RCC 7860 (cell line): ENCODE data around the gene DDX43.
"Not testable (repeated sequence)": the region's sequence is repeated elsewhere in the genome, so short reads cannot be mapped to it uniquely, and the experiment has no call there.

ENCODE experiments used
- DNase-seq: peaks from one replicate; pipeline ENCODE4 v3.0.0-alpha.2; 2015; ENCODE audit warnings: low spot score
- FAIRE-seq: peaks from 2 replicates; lab custom pipeline; 2012; peaks lifted over from hg19 to GRCh38; lab: Jason Lieb, UNC

DDX43 gene

GRCh38 chr6:73394577-73395354 is at the start of gene DDX43:
DDX43 (plus strand) TSS chr6:73394828; CDS start chr6:73394906, 78 bp downstream.
- no peak for FAIRE-seq
- no peak for DNase-seq

- FAIRE-seq (no peak), DNase-seq (no peak)
Observed at GRCh38 chr6:73348550-73349204, 46.0 kb upstream of the DDX43 start.

GRCh38 chr6:73349311-73349710 is 45.3 kb upstream of the DDX43 start:
- FAIRE-seq (no peak), DNase-seq (no peak)

GRCh38 chr6:73353636-73354593 is 40.7 kb upstream of the DDX43 start, which contains the start of gene DPPA5:
DPPA5 (minus strand) TSS chr6:73354276; CDS start chr6:73354225, 51 bp downstream.
- DNase-seq (no peak), FAIRE-seq (no peak)

GRCh38 chr6:73362358-73362757 is 32.3 kb upstream of the DDX43 start, which contains the start of gene KHDC3L:
KHDC3L (plus strand) TSS chr6:73362658; CDS start chr6:73362730, 72 bp downstream.
- FAIRE-seq (no peak), DNase-seq (no peak)

- no peak for FAIRE-seq
- no peak for DNase-seq
Observed at GRCh38 chr6:73362869-73363536, 31.6 kb upstream of the DDX43 start.

- FAIRE-seq (no peak), DNase-seq (no peak)
Observed at GRCh38 chr6:73363537-73363875, 31.1 kb upstream of the DDX43 start.

- DNase-seq (no peak), FAIRE-seq (no peak)
Observed at GRCh38 chr6:73364121-73364520, 30.5 kb upstream of the DDX43 start.

- DNase-seq (no peak), FAIRE-seq (no peak)
Observed at GRCh38 chr6:73364549-73364948, 30.1 kb upstream of the DDX43 start.

GRCh38 chr6:73367761-73368355 is 26.8 kb upstream of the DDX43 start:
- DNase-seq = no peak
- no peak for FAIRE-seq

- FAIRE-seq = no peak
- no peak for DNase-seq
Observed at GRCh38 chr6:73368675-73369074, 26.0 kb upstream of the DDX43 start.

GRCh38 chr6:73369157-73369556 is 25.5 kb upstream of the DDX43 start:
- no peak for FAIRE-seq
- no peak for DNase-seq

GRCh38 chr6:73369563-73369962 is 25.1 kb upstream of the DDX43 start, which contains the start of gene OOEP:
OOEP (minus strand) TSS chr6:73369897; CDS start chr6:73369792, 105 bp downstream.
- FAIRE-seq (no peak), DNase-seq (no peak)

GRCh38 chr6:73371984-73372383 is 22.6 kb upstream of the DDX43 start:
- no peak for FAIRE-seq

GRCh38 chr6:73372516-73372915 is 22.1 kb upstream of the DDX43 start:
- DNase-seq (no peak), FAIRE-seq (no peak)

More at GRCh38 chr6:73371984-73372383, 22.6 kb upstream of the DDX43 start:
- no peak for DNase-seq

GRCh38 chr6:73375216-73375615 is 19.4 kb upstream of the DDX43 start:
- FAIRE-seq (no peak), DNase-seq (no peak)

GRCh38 chr6:73377225-73377624 is 17.4 kb upstream of the DDX43 start:
- FAIRE-seq (no peak), DNase-seq (no peak)

- not testable (repeated sequence) for DNase-seq, FAIRE-seq
Observed at GRCh38 chr6:73381531-73381930, 13.1 kb upstream of the DDX43 start.

- FAIRE-seq (no peak), DNase-seq (no peak)
Observed at GRCh38 chr6:73382462-73383113, 12.0 kb upstream of the DDX43 start.

- FAIRE-seq = no peak
- DNase-seq = no peak
Observed at GRCh38 chr6:73388433-73388799, 6.2 kb upstream of the DDX43 start.
